Esophagus squamous epithelium (tissue), 4 donors: ENCODE results near the gene DLG2.

Experiments
- CTCF ChIP-seq, 6 experiments: fragments of 450-650 bp in 4 of 6; fragments of 200-600 bp in 2 of 6; sonication (generic) in 2 of 6; IDR thresholded peaks; one replicate each; pipeline ENCODE4 v1.5.1; 2016 to 2019; ENCODE audit warnings: antibody characterized with exemption in 6 of 6, mild to moderate bottlenecking in 4 of 6, moderate library complexity in 4 of 6
- POLR2A ChIP-seq, 4 donors: fragments of 450-650 bp; IDR thresholded peaks; one replicate each; pipeline ENCODE4 v1.6.1; 2017; ENCODE audit warnings: antibody characterized with exemption in 4 of 4, mild to moderate bottlenecking in 4 of 4, moderate library complexity in 3 of 4

- no peak for TF ChIP-seq CTCF (IDR thresholded peaks at IDR 0.05)
- TF ChIP-seq POLR2A (IDR thresholded peaks at IDR 0.05), result no peak
These were observed 1304.9 kb downstream of the DLG2 start for GRCh38 chr11:84322211-84322610.
